ENCODE data around the gene TAS2R39.

TAS2R39 gene

DNA sequence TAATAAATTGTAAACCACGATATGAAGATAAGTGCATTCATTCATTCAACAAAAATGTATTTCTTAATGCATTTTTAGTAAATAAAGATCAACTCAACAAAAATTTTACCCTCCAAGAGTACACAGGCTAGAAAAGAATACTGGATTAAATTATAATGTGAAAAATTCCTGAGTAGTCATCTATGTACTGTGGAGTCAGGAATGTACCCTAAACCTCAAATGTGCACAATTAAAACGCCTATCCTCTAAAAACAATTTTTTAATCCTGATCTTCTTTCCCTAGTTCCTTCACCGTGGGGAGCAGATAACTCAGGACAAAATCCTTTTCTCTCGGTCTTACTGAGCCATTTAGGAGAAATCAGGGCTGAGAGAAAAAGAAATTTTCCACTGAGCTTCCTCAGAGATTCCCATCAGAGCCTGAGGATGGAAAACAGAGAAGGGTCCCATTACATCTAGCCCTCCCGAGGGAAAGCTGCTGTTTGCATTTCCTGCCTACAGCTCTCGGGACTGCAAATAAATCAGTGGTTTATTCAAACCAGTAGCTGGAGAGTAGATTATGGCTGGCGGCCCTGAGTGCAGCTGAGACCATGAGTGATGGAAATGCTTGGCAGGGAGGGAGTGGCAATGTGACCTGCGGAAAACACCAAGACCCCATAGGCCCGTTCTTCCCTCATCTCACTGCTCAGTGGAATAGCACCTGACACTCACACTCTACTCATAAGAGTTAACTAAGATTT is 46.0 kb downstream of the TAS2R39 start:
- 0 to 21% methylated on average over 1 to 3 of the region's 9 CpGs for WGBS, 2 experiments (ENCODE audit: insufficient coverage in 2 of 2)
- Histone ChIP-seq H3K36me3 (ENCODE audit: control insufficient read depth, insufficient read depth, low read length) (no peaks in the 10 kb centered on the region), H3K9me3 (ENCODE audit: control insufficient read depth, low read length) (no peaks in the 10 kb centered on the region), H3K27ac (ENCODE audit: low read depth, low read length, severe bottlenecking) (peak overlapping the region; percentile 77), H3K4me3 (ENCODE audit: extremely low read depth, insufficient read depth, low read length, poor library complexity, severe bottlenecking) (no peak overlapping the region), H3K4me1 (ENCODE audit: control insufficient read depth, insufficient read depth, low read length, poor library complexity, severe bottlenecking) (no peaks in the 10 kb centered on the region)

- WGBS, 2 experiments (ENCODE audit: insufficient coverage in 2 of 2) = 85 to 87% methylated on average over 2 of the region's 2 CpGs
- no peaks in the 10 kb centered on the region for H3K9me3 ChIP-seq (ENCODE audit: control insufficient read depth, low read length)
- H3K4me1 ChIP-seq (ENCODE audit: control insufficient read depth, insufficient read depth, low read length, poor library complexity, severe bottlenecking) = no peaks in the 10 kb centered on the region
- H3K4me3 ChIP-seq (ENCODE audit: extremely low read depth, insufficient read depth, low read length, poor library complexity, severe bottlenecking) = no peak overlapping the region
- no peaks in the 10 kb centered on the region for H3K36me3 ChIP-seq (ENCODE audit: control insufficient read depth, insufficient read depth, low read length)
- H3K27ac ChIP-seq (ENCODE audit: low read depth, low read length, severe bottlenecking) = no peak overlapping the region
These were observed 47.6 kb downstream of the TAS2R39 start for GRCh38 chr7:143230602-143231457.
